Psoas muscle (tissue), 8 donors: ENCODE data around the gene DPP3. TPM values are rescaled to one million over a fixed set of nuclear protein-coding genes. Genes with fewer than 3 reads are reported as not detected.
"Not testable (repeated sequence)": the region's sequence is repeated elsewhere in the genome, so short reads cannot be mapped to it uniquely, and the experiment has no call there.

Source experiments
- ATAC-seq, 4 donors: fragments of 200-7000 bp; cut with Tn5 transposase; one replicate each; pipeline ENCODE4 v1.9.1; 2020; ENCODE audit warnings: moderate library complexity in 3 of 4, mild to moderate bottlenecking in 2 of 4
- DNase-seq, 2 donors: peaks; one replicate each; pipeline ENCODE4 v3.0.0-alpha.2; 2020
- H3K27ac ChIP-seq: fragments of 200-600 bp; one replicate; pipeline ENCODE4 v1.8.0; 2022
- H3K27me3 ChIP-seq, 3 donors: fragments of 200-600 bp in 1 of 3; one replicate each; pipeline versions ENCODE4 v1.6.1 to v1.8.0; 2013 to 2022; ENCODE audit warnings: low read length in 2 of 3, mild to moderate bottlenecking in 2 of 3, moderate library complexity in 1 of 3; ENCODE audit not compliant: insufficient read depth in 3 of 3
- H3K36me3 ChIP-seq, 2 donors: fragments of 200-600 bp in 1 of 2; one replicate each; pipeline versions ENCODE4 v1.6.1 to v1.8.0; 2013 to 2022; ENCODE audit warnings: low read depth in 1 of 2, mild to moderate bottlenecking in 1 of 2, moderate library complexity in 1 of 2; ENCODE audit not compliant: insufficient read depth in 1 of 2
- H3K4me1 ChIP-seq: fragments of 200-600 bp; one replicate; pipeline ENCODE4 v1.8.0; 2022
- H3K4me3 ChIP-seq: fragments of 200-600 bp; one replicate; pipeline ENCODE4 v1.8.0; 2022; ENCODE audit warnings: mild to moderate bottlenecking
- H3K9me3 ChIP-seq: fragments of 200-600 bp; one replicate; pipeline ENCODE4 v1.8.0; 2022
- WGBS, 3 donors: extraction: QIAGEN DNeasy Blood & Tissue Kit; methylation state at CpG; one replicate each; pipeline versions ENCODE4 v1.1.6 to v1.1.7; 2013; 5-methylcytosine and 5-hydroxymethylcytosine counted together
- intact Hi-C, 2 donors: fragments of 100-400 bp; cut with DNase I; formaldehyde crosslinking; loops; one replicate each; pipeline versions ENCODE4 v1.11.0 to v1.14.2; 2022
- polyA plus RNA-seq, 3 donors: library from polyadenylated mRNA; stranded (reverse); fragments of 200-250 nt; gene quantifications; one replicate each; pipeline ENCODE4 v1.2.3, GENCODE V29; 2013
- total RNA-seq, 4 donors: library from RNA; stranded (reverse); fragmentation: NEBNext Ultra II Directional in 2 of 4; extraction: Animal tissue kit (Norgen Biotek cat#: 25700) in 2 of 4; gene quantifications; one replicate each; pipeline versions ENCODE4 v1.2.1 to v1.2.4, GENCODE V29; 2021 to 2023
- TF ChIP-seq, protein P1 (sequence below): fragments of 200-600 bp; IDR thresholded peaks from one replicate; pipeline ENCODE4 v1.8.0; 2022; ENCODE audit warnings: antibody characterized with exemption
- donor health status: healthy with polysubstance abuse.
- donor health status: DM: no; HTN: no; CAD: no; lungs with moderate emphysema.
- donor health status: Bipolar disorder and iron deficiency.
- donor health status: healthy.
- donor health status: DM: yes; HTN: yes; CAD: no.
- donor health status: DM: no; HTN: no; CAD: no.
- donor health status: DM: no; HTN: no; CAD: no.
- donor health status: DM: yes; HTN: yes; CAD: no.

DPP3 gene
- total and polyA plus RNA-seq, 7 donors: 24.0 to 58.7 (median 33.3) TPM

DNA sequence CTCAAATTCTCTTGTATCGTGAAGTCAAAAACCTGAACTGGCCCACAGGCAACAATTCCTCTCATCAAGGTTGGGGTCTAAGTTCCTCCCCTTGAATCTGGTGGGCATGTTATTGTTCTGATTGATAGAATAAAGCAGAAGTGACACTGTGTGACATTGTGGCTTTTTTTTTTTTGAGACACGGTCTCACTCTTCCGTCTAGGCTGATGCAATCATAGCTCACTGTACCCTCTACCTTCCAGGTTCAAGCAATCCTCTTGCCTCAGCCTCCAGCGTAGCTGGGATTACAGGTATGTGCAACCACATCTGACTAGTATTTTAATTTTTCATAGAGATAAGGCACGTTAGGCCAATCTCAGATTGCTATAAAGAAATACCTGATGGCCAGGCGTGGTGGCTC, 22.4 kb upstream of the DPP3 start:
- no peaks in the 10 kb centered on the region for H3K9me3 ChIP-seq
- WGBS, 3 donors: 82 to 88% (median 86%) methylated on average over 6 of the region's 6 CpGs
- H3K4me3 ChIP-seq: no peak overlapping the region
- DNase-seq: no peak
- TF ChIP-seq, protein P1, sequence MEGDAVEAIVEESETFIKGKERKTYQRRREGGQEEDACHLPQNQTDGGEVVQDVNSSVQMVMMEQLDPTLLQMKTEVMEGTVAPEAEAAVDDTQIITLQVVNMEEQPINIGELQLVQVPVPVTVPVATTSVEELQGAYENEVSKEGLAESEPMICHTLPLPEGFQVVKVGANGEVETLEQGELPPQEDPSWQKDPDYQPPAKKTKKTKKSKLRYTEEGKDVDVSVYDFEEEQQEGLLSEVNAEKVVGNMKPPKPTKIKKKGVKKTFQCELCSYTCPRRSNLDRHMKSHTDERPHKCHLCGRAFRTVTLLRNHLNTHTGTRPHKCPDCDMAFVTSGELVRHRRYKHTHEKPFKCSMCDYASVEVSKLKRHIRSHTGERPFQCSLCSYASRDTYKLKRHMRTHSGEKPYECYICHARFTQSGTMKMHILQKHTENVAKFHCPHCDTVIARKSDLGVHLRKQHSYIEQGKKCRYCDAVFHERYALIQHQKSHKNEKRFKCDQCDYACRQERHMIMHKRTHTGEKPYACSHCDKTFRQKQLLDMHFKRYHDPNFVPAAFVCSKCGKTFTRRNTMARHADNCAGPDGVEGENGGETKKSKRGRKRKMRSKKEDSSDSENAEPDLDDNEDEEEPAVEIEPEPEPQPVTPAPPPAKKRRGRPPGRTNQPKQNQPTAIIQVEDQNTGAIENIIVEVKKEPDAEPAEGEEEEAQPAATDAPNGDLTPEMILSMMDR: no peak
- intact Hi-C loops: no loop called here
- H3K27me3 ChIP-seq: no peaks in the 10 kb centered on the region
- ATAC-seq: no peak
- H3K27ac ChIP-seq: no peak overlapping the region
- no peaks in the 10 kb centered on the region for H3K36me3 ChIP-seq
- no peaks in the 10 kb centered on the region for H3K4me1 ChIP-seq

DNA sequence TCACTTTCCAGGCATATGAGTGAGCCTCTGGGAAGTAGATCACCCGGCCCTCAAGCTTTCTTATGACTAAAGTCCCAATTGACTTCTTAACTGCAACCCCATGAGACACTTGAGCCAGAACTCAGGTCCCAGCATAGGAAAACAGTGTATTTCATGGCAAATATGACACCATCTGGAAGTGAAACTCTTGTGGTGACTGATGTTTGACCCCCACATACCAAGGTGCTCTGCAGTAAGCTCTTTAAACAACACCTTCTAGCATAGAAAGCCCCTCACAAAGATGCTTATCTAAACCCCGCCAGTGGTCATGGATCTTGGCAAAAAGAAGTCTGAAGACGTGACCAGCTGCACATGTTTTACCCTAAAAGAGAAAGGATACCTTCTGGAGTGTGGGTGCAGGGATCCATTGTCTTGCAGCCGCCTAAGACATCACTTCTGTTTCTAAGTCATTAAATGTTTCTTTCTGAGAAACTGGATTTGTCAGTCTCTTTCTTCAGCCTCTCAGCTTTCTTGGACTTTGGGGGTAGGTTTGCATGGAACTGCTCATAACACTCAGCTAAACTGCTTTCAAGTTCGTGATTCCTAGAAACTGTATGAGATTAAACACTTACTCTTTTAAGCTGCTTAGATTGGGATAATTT, 21.0 kb upstream of the DPP3 start:
- H3K4me1 ChIP-seq: no peaks in the 10 kb centered on the region
- H3K27ac ChIP-seq: no peak overlapping the region
- WGBS, 3 donors: 29 to 48% (median 45%) methylated on average over 5 of the region's 5 CpGs
- no peak overlapping the region for H3K4me3 ChIP-seq
- ATAC-seq (no peak), DNase-seq (no peak)
- TF ChIP-seq, protein P1: no peak
- H3K27me3 ChIP-seq: no peaks in the 10 kb centered on the region
- no peaks in the 10 kb centered on the region for H3K9me3 ChIP-seq
- intact Hi-C loops: no loop called here
- H3K36me3 ChIP-seq: no peaks in the 10 kb centered on the region

DNA sequence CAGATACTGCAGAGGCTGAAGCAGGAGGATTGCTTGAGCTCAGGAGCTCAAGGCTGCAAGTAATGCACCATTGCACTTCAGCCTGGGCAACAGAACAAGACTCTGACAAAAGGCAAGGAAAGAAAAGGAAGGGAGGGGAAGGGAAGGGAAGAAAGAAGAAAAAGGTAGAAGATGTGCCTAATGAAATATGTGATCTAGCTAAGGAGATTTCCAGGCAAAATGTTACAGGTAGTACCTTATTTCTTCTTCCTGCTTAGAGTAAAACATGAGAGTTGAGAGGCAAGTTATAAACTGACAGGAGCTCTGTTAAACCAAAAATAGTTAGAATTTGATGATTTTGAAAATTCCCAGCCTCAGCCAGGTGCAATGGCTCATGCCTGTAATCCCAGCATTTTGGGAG, 18.2 kb upstream of the DPP3 start:
- Histone ChIP-seq H3K9me3 (no peaks in the 10 kb centered on the region), H3K27me3 (no peaks in the 10 kb centered on the region), H3K27ac (no peak overlapping the region), H3K4me1 (peaks cover 3% of the 10 kb centered on the region), H3K4me3 (no peak overlapping the region), H3K36me3 (no peaks in the 10 kb centered on the region)
- TF ChIP-seq, protein P1: no peak
- ATAC-seq: no peak
- no peak for DNase-seq
- intact Hi-C loops: no loop called here

DNA sequence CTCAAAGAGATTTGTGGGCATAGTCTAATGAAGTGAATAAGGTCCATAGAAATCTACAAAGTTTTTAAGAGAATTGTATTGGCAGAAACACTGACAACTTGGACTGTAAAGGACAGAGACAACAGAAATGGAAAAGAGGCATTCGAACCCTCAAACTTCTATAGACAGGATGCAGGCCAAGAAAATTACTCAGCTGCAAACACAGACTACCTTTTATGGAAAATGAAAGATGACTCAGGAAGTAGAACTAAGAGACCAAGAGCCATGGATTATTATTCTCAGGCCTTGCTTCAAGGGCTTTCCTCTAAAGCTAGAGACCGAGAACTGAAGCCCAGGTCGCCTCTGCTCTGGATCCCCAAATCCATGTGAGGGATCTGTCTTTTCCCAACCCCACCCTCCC, 17.3 kb upstream of the DPP3 start:
- TF ChIP-seq, protein P1: no peak
- H3K36me3 ChIP-seq: no peaks in the 10 kb centered on the region
- DNase-seq: no peak
- H3K27ac ChIP-seq: no peak overlapping the region
- no peak for ATAC-seq
- no peak overlapping the region for H3K4me3 ChIP-seq
- no peaks in the 10 kb centered on the region for H3K27me3 ChIP-seq
- intact Hi-C loops: no loop called here
- peaks cover 3% of the 10 kb centered on the region for H3K4me1 ChIP-seq
- no peaks in the 10 kb centered on the region for H3K9me3 ChIP-seq
- 78 to 93% (median 92%) methylated on average over 3 of the region's 3 CpGs for WGBS, 3 donors

DNA sequence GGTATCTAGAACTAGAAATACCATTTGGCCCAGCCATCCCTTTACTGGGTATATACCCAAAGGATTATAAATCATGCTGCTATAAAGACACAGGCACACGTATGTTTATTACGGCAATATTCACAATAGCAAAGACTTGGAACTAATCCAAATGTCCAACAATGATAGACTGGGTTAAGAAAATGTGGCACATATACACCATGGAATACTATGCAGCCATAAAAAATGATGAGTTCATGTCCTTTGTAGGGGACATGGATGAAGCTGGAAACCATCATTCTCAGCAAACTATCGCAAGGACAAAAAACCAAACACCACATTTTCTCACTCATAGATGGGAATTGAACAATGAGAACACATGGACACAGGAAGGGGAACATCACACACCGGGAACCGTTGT, 16.1 kb upstream of the DPP3 start:
- H3K4me3 ChIP-seq, ATAC-seq, H3K27me3 ChIP-seq, H3K27ac ChIP-seq, H3K4me1 ChIP-seq, H3K9me3 ChIP-seq, H3K36me3 ChIP-seq, DNase-seq, intact Hi-C loops: not testable (repeated sequence)
- WGBS, 3 donors: 83 to 88% (median 84%) methylated on average over 5 of the region's 5 CpGs
